Type B pancreatic cell (in vitro differentiated cells): Measurements from ENCODE around the gene SLC22A23. TPM values are rescaled to one million over a fixed set of nuclear protein-coding genes. Genes with fewer than 3 reads are reported as not detected.

Source experiments
- DNase-seq: peaks from one replicate; pipeline ENCODE4 v3.0.0; 2021; ENCODE audit warnings: mixed read lengths; ENCODE audit not compliant: unreplicated experiment; ENCODE audit errors: extremely low spot score
- H3K27ac Mint-ChIP-seq: 2 replicates; pipeline ENCODE4 v1.8.0; 2021; ENCODE audit warnings: mild to moderate bottlenecking, mixed read lengths
- H3K27me3 Mint-ChIP-seq: 2 replicates; pipeline ENCODE4 v1.8.0; 2021; ENCODE audit warnings: mixed read lengths
- H3K36me3 Mint-ChIP-seq: 2 replicates; pipeline ENCODE4 v1.8.0; 2021; ENCODE audit warnings: mixed read lengths
- H3K4me1 Mint-ChIP-seq: one replicate; pipeline ENCODE4 v1.8.0; 2021; ENCODE audit warnings: mixed read lengths; ENCODE audit not compliant: unreplicated experiment
- H3K4me3 Mint-ChIP-seq: 2 replicates; pipeline ENCODE4 v1.8.0; 2021; ENCODE audit warnings: mild to moderate bottlenecking, mixed read lengths
- H3K9me3 Mint-ChIP-seq: 2 replicates; pipeline ENCODE4 v1.8.0; 2021; ENCODE audit warnings: mixed read lengths
- total RNA-seq: library from RNA; stranded (reverse); gene quantifications from 2 replicates; pipeline ENCODE4 v1.2.1, GENCODE V29; 2021; ENCODE audit warnings: low replicate concordance
- TF ChIP-seq, protein P1 (sequence below): fragments of 200-600 bp; sonication (generic); conservative IDR thresholded peaks from 2 replicates; pipeline ENCODE4 v1.5.0; 2021; ENCODE audit warnings: antibody characterized with exemption, mild to moderate bottlenecking

SLC22A23 gene
- total RNA-seq, 1 donor from 2014 or later = 36.6 TPM

DNA sequence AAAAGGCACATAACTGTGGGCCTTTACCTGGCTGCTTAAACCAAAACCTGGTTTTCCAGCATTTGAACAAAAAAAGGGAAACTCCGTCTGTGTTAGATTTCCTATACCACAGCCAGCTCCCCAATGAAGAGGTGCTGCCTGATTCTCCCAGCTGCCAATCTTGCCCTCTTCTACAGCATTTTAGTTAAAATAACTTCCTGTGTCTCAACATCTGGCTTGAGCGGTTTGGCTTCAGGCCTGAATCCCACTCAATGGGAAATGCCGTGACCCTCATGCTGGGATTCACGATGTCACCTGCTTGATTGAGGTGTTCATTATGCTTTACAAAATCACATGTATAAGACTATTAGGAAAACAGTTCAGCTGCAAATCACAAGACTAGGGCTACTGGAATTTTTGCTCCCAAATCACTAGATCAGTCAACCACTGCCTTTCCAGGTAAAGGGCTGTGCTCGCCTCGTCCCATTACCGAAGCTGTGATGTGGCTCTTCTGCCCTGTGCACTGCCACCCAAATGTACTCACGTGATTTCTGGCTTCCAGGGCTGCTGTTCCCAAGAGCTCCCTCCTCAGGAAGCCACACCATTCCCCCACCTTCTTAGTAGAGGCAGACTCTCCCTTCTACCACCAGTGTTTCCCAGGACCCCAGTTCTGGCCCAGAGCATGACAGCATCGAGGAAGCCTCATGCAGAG, 103.5 kb downstream of the SLC22A23 start:
- peaks cover 5% of the 10 kb centered on the region for H3K36me3 Mint-ChIP-seq
- peak overlapping the region; percentile 48 for H3K27ac Mint-ChIP-seq
- TF ChIP-seq, protein P1, sequence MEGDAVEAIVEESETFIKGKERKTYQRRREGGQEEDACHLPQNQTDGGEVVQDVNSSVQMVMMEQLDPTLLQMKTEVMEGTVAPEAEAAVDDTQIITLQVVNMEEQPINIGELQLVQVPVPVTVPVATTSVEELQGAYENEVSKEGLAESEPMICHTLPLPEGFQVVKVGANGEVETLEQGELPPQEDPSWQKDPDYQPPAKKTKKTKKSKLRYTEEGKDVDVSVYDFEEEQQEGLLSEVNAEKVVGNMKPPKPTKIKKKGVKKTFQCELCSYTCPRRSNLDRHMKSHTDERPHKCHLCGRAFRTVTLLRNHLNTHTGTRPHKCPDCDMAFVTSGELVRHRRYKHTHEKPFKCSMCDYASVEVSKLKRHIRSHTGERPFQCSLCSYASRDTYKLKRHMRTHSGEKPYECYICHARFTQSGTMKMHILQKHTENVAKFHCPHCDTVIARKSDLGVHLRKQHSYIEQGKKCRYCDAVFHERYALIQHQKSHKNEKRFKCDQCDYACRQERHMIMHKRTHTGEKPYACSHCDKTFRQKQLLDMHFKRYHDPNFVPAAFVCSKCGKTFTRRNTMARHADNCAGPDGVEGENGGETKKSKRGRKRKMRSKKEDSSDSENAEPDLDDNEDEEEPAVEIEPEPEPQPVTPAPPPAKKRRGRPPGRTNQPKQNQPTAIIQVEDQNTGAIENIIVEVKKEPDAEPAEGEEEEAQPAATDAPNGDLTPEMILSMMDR = no peak
- no peaks in the 10 kb centered on the region for H3K9me3 Mint-ChIP-seq
- peaks cover 88% of the 10 kb centered on the region for H3K4me1 Mint-ChIP-seq
- no peak overlapping the region for H3K4me3 Mint-ChIP-seq
- no peak for DNase-seq
- no peaks in the 10 kb centered on the region for H3K27me3 Mint-ChIP-seq

DNA sequence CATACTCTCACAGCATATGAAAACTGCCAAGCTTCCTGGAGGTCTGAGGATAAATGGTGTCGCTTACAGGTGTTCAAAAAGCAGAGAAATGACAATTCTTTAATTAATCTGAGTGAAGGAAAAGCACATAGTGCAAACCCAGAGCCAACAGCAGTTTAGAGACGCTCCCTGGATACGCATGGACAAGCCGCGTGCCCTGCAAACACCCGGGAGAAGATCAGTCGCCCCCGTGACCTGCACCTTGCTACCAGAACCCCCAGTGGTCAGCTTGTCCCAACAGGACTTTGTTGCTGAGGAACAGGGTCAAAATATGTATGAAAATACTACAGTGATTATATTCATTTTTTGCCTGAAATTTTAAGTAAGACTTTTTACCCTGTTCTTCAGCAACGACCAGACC, 104.2 kb downstream of the SLC22A23 start:
- H3K9me3 Mint-ChIP-seq = no peaks in the 10 kb centered on the region
- no peak for DNase-seq
- peaks cover 88% of the 10 kb centered on the region for H3K4me1 Mint-ChIP-seq
- no peaks in the 10 kb centered on the region for H3K27me3 Mint-ChIP-seq
- peaks cover 5% of the 10 kb centered on the region for H3K36me3 Mint-ChIP-seq
- TF ChIP-seq, protein P1 = no peak
- no peak overlapping the region for H3K4me3 Mint-ChIP-seq
- peak overlapping the region; percentile 2 for H3K27ac Mint-ChIP-seq

GRCh38 chr6:3351829-3352524, 104.9 kb downstream of the SLC22A23 start:
- no peaks in the 10 kb centered on the region for H3K27me3 Mint-ChIP-seq
- H3K4me1 Mint-ChIP-seq = peaks cover 89% of the 10 kb centered on the region
- H3K36me3 Mint-ChIP-seq = peaks cover 9% of the 10 kb centered on the region
- TF ChIP-seq, protein P1 = no peak
- DNase-seq = no peak
- H3K4me3 Mint-ChIP-seq = no peak overlapping the region
- peak overlapping the region; percentile 2 for H3K27ac Mint-ChIP-seq
- no peaks in the 10 kb centered on the region for H3K9me3 Mint-ChIP-seq

GRCh38 chr6:3351105-3351676, 105.7 kb downstream of the SLC22A23 start:
- H3K9me3 Mint-ChIP-seq = no peaks in the 10 kb centered on the region
- H3K27ac Mint-ChIP-seq = peak overlapping the region; percentile 2
- peak overlapping the region; percentile 55 for H3K4me3 Mint-ChIP-seq
- peaks cover 9% of the 10 kb centered on the region for H3K36me3 Mint-ChIP-seq
- DNase-seq = no peak
- peaks cover 90% of the 10 kb centered on the region for H3K4me1 Mint-ChIP-seq
- H3K27me3 Mint-ChIP-seq = no peaks in the 10 kb centered on the region
- TF ChIP-seq, protein P1 = no peak

DNA sequence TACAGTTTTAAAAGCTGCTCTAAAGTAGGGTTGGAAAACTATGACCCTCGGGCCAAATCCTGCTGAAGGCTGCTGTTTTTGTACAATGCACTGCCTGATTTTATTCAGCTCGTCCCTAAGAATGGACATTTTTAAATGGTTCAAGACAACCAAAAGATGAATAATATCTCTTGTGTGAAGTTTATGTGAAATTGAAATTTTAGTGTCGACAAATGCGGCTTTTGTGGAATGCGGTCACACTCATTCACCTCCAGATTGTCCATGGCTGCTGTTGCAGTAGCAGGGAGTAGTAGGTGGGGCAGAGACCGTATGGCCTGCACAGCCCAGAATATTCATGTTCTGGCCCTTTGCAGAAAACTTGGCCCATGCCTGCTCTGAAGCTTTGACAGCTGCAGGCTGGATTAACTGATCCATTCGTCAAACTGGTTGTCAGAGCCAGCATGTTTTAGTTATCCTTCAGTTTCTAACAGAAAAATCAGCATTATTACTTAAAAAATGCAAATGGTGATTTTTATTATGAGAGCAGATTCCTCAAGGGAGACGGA, 106.5 kb downstream of the SLC22A23 start:
- Mint-ChIP-seq H3K4me3 (no peak overlapping the region), H3K9me3 (no peaks in the 10 kb centered on the region), H3K36me3 (peaks cover 9% of the 10 kb centered on the region), H3K4me1 (peaks cover 88% of the 10 kb centered on the region), H3K27ac (no peak overlapping the region), H3K27me3 (no peaks in the 10 kb centered on the region)
- DNase-seq = no peak
- TF ChIP-seq, protein P1 = no peak
